ENCODE measurements around the gene CRP.

DNA sequence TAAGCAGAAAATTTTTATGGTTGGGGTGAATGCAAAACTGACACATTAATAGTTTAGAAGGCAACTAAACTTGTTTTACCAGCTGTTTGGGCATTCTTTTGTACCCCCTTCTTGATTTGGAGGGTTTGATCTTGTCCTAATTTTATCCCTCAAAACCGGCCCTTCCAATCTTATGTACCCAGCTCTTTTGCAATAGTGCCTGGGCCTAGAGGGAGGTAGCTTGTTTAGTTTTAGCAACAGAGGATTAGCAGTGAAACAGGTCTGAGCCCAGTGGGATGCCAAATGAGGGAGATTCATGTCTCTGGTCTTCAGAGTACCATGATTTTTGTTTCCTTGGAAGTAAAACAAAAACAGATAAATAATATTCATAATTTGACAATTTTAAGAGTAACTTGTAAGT lies 45.1 kb downstream of the CRP start:
- TF ChIP-seq CTCF (IDR thresholded peaks at IDR 0.05) (no peak), POLR2A (IDR thresholded peaks at IDR 0.05) (no peak)
